CD4-positive, alpha-beta T cell (primary cell): ENCODE measurements around the gene TTC28. TPM values are rescaled to one million over a fixed set of nuclear protein-coding genes. Genes with fewer than 3 reads are reported as not detected.

ENCODE experiments used
- ATAC-seq: fragments of 200-7000 bp; cut with Tn5 transposase; one replicate; pipeline ENCODE4 v1.10.0; 2022; ENCODE audit warnings: mild to moderate bottlenecking; ENCODE audit not compliant: poor library complexity
- CTCF ChIA-PET: fragments of 350-600 bp; sonication (Branson Sonifier 250); formaldehyde crosslinking; loops from one replicate; lab custom pipeline; 2021; ENCODE audit warnings: antibody characterized with exemption, inconsistent platforms; lab: Charles Lee
- POLR2A ChIA-PET: fragments of 350-600 bp; sonication (Branson Sonifier 250); formaldehyde crosslinking; loops from one replicate; lab custom pipeline; 2021; ENCODE audit warnings: antibody characterized with exemption, inconsistent platforms; lab: Charles Lee
- DNase-seq, 14 experiments: peaks; one replicate each; pipeline ENCODE4 v3.0.0-alpha.2; 2013 to 2020; ENCODE audit warnings: mixed read lengths in 2 of 14
- H3K27ac ChIP-seq, 2 donors: one replicate each; pipeline versions ENCODE4 v1.5.1 to v1.7.0; 2013; ENCODE audit warnings: low read length in 2 of 2, low read depth in 1 of 2, mild to moderate bottlenecking in 1 of 2
- H3K27me3 ChIP-seq, 2 experiments: 1 replicate in 1 of 2; 2 replicates in 1 of 2; pipeline versions ENCODE4 v1.6.1 to v1.7.0; 2013; ENCODE audit warnings: low read length in 2 of 2, control low read depth in 1 of 2, mild to moderate bottlenecking in 1 of 2, moderate library complexity in 1 of 2; ENCODE audit not compliant: insufficient read depth in 2 of 2, control insufficient read depth in 1 of 2
- H3K36me3 ChIP-seq: one replicate; pipeline ENCODE4 v1.6.1; 2013; ENCODE audit warnings: low read length, control low read depth; ENCODE audit not compliant: insufficient read depth
- H3K4me1 ChIP-seq: one replicate; pipeline ENCODE4 v1.6.1; 2013; ENCODE audit warnings: low read length, control low read depth; ENCODE audit not compliant: insufficient read depth
- H3K4me3 ChIP-seq: one replicate; pipeline ENCODE4 v1.5.1; 2013; ENCODE audit warnings: mild to moderate bottlenecking, low read length, moderate library complexity
- H3K9me3 ChIP-seq, 2 experiments: 1 replicate in 1 of 2; 2 replicates in 1 of 2; pipeline versions ENCODE4 v1.6.1 to v1.7.0; 2013; ENCODE audit warnings: low read length in 2 of 2, mild to moderate bottlenecking in 2 of 2, control low read depth in 1 of 2, moderate library complexity in 1 of 2; ENCODE audit not compliant: control insufficient read depth in 1 of 2, insufficient read depth in 1 of 2
- H3K27ac Mint-ChIP-seq: one replicate; pipeline ENCODE4 v1.8.0; 2020; ENCODE audit warnings: mixed read lengths
- H3K27me3 Mint-ChIP-seq: one replicate; pipeline ENCODE4 v1.8.0; 2021; ENCODE audit warnings: mixed read lengths
- H3K36me3 Mint-ChIP-seq: one replicate; pipeline ENCODE4 v1.8.0; 2021; ENCODE audit warnings: low read depth, mixed read lengths
- H3K4me1 Mint-ChIP-seq: one replicate; pipeline ENCODE4 v1.8.0; 2021; ENCODE audit warnings: low read depth, mixed read lengths
- H3K4me3 Mint-ChIP-seq: one replicate; pipeline ENCODE4 v1.8.0; 2020; ENCODE audit warnings: mild to moderate bottlenecking, mixed read lengths
- H3K9me3 Mint-ChIP-seq: one replicate; pipeline ENCODE4 v1.8.0; 2020; ENCODE audit warnings: mixed read lengths
- CTCF ChIP-seq: fragments of 200-600 bp; IDR thresholded peaks from one replicate; pipeline ENCODE4 v1.8.0; 2022; ENCODE audit warnings: antibody characterized with exemption, mild to moderate bottlenecking
- intact Hi-C, 2 experiments: fragments of 100-400 bp; cut with DNase I in 1 of 2; cut with micrococcal nuclease in 1 of 2; formaldehyde crosslinking; loops; one replicate each; pipeline versions ENCODE4 v1.15.1 to v1.9.0; 2023 to 2025; cut with DNase I, micrococcal nuclease
- total RNA-seq, 174 experiments: library from RNA in 2 of 174; stranded (reverse) in 2 of 174; gene quantifications; one replicate each; pipeline ENCODE4 v1.2.3 and lab custom pipeline; 2021 to 2026

The TTC28 gene
- total RNA-seq, 2 experiments from 2014 or later = 4.6 to 5.7 TPM

GRCh38 chr22:28239941-28240340, 439.7 kb downstream of the TTC28 start:
- Histone ChIP-seq H3K4me3 (no peak overlapping the region), H3K9me3 (no peaks in the 10 kb centered on the region), H3K27ac (no peak overlapping the region), H3K27me3 (no peaks in the 10 kb centered on the region), H3K36me3 (no peaks in the 10 kb centered on the region), H3K4me1 (no peaks in the 10 kb centered on the region)
- Mint-ChIP-seq H3K27ac (no peak overlapping the region), H3K4me1 (no peaks in the 10 kb centered on the region), H3K27me3 (no peaks in the 10 kb centered on the region), H3K4me3 (no peak overlapping the region), H3K36me3 (no peaks in the 10 kb centered on the region), H3K9me3 (no peaks in the 10 kb centered on the region)
- ChIA-PET CTCF (interaction anchor here (1.0 kb wide), 1 partner anchor 9 kb away, joined by 3 read pairs; no protein-coding TSS in a partner anchor), POLR2A (no interaction called here)
- no peak for DNase-seq
- TF ChIP-seq CTCF = no peak
- intact Hi-C loops = no loop called here
- no peak for ATAC-seq

- H3K27ac ChIP-seq = no peak overlapping the region
- intact Hi-C loops = no loop called here
- no peaks in the 10 kb centered on the region for H3K4me1 Mint-ChIP-seq
- ChIA-PET CTCF (no interaction called here), POLR2A (no interaction called here)
- no peak for DNase-seq
- H3K27me3 Mint-ChIP-seq = no peaks in the 10 kb centered on the region
- H3K27ac Mint-ChIP-seq = no peak overlapping the region
- H3K4me3 ChIP-seq = no peak overlapping the region
- no peaks in the 10 kb centered on the region for H3K9me3 ChIP-seq
- H3K36me3 ChIP-seq = no peaks in the 10 kb centered on the region
- no peaks in the 10 kb centered on the region for H3K36me3 Mint-ChIP-seq
- H3K27me3 ChIP-seq = no peaks in the 10 kb centered on the region
- H3K9me3 Mint-ChIP-seq = no peaks in the 10 kb centered on the region
- H3K4me3 Mint-ChIP-seq = no peak overlapping the region
- ATAC-seq = no peak
- no peak for TF ChIP-seq CTCF
- no peaks in the 10 kb centered on the region for H3K4me1 ChIP-seq
Measured at GRCh38 chr22:28237783-28238182, 441.9 kb downstream of the TTC28 start.

GRCh38 chr22:28237112-28237511, 442.5 kb downstream of the TTC28 start:
- H3K36me3 ChIP-seq = no peaks in the 10 kb centered on the region
- no peaks in the 10 kb centered on the region for H3K9me3 ChIP-seq
- DNase-seq (no peak), ATAC-seq (no peak)
- ChIA-PET CTCF (no interaction called here), POLR2A (no interaction called here)
- H3K27me3 ChIP-seq = no peaks in the 10 kb centered on the region
- no peaks in the 10 kb centered on the region for H3K9me3 Mint-ChIP-seq
- TF ChIP-seq CTCF = no peak
- H3K4me1 ChIP-seq = no peaks in the 10 kb centered on the region
- H3K27ac Mint-ChIP-seq = no peak overlapping the region
- intact Hi-C loops = no loop called here
- no peak overlapping the region for H3K27ac ChIP-seq
- no peak overlapping the region for H3K4me3 ChIP-seq
- H3K36me3 Mint-ChIP-seq = no peaks in the 10 kb centered on the region
- H3K4me3 Mint-ChIP-seq = no peak overlapping the region
- no peaks in the 10 kb centered on the region for H3K27me3 Mint-ChIP-seq
- no peaks in the 10 kb centered on the region for H3K4me1 Mint-ChIP-seq
